Stimulated activated CD4-positive, alpha-beta T cell treated with anti-CD3 and anti-CD28 coated beads, Interleukin-2, amount 100 ng/mL, for 48 hours (primary cell): ENCODE results near the gene OR52W1.

Experiments used
- DNase-seq, 2 donors: peaks; one replicate each; pipeline ENCODE4 v3.0.0-alpha.2; 2020

The OR52W1 gene, protein sequence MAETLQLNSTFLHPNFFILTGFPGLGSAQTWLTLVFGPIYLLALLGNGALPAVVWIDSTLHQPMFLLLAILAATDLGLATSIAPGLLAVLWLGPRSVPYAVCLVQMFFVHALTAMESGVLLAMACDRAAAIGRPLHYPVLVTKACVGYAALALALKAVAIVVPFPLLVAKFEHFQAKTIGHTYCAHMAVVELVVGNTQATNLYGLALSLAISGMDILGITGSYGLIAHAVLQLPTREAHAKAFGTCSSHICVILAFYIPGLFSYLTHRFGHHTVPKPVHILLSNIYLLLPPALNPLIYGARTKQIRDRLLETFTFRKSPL

DNA sequence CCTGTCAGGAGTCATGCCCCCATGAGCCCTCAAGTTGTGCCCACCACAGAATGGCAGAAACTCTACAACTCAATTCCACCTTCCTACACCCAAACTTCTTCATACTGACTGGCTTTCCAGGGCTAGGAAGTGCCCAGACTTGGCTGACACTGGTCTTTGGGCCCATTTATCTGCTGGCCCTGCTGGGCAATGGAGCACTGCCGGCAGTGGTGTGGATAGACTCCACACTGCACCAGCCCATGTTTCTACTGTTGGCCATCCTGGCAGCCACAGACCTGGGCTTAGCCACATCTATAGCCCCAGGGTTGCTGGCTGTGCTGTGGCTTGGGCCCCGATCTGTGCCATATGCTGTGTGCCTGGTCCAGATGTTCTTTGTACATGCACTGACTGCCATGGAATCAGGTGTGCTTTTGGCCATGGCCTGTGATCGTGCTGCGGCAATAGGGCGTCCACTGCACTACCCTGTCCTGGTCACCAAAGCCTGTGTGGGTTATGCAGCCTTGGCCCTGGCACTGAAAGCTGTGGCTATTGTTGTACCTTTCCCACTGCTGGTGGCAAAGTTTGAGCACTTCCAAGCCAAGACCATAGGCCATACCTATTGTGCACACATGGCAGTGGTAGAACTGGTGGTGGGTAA lies at the start of gene OR52W1:
Gene OR52W1 (plus strand): TSS at position 51 of the 637 bp plus-strand sequence. CDS start 0 bp downstream, at position 51.
- DNase-seq, result no peak

DNA sequence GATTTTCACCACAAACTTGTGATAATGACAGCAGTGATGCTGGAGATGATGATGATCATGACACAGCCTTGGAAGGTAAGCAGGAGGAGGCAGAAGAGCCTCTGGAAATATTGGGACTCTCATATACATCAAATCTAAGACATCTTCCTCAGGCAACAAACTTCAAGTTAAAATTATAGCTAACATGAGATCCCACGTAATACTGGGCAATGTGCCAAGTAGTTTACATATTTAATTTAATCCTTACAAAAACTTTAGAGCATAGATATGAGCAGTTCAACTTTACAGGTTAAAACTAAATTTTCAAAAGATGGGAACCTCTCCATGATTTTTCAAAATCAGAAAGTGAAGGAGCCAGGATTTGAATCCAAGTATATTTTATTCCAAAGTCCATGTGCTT lies 47.9 kb upstream of the OR52W1 start:
- no peak for DNase-seq

- no peak for DNase-seq
These were observed 46.9 kb upstream of the OR52W1 start for GRCh38 chr11:6152126-6152525.

- DNase-seq, result no peak
These were observed 42.2 kb upstream of the OR52W1 start for GRCh38 chr11:6156628-6157359.

DNA sequence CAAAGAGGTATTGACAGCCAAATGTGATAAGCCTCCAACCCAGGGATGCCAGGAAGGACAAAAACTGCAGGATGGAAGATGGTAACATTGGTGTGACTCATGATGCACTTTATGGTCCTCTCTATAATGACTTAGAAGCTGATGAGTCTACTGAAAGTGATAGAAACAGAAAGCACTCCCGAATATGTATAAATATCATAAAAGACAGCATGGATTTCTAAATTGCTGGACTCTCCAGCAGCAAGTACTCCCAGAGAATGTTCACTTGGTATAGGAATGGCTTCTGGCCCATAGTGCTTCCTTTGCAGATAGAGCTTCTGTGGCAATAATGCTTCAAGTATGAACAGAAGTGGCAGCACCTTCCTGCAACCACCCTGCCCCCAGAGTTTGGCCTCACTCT lies 28.8 kb upstream of the OR52W1 start, which contains the start of gene OR52B2:
Gene OR52B2 (minus strand): TSS at position 101 of the 400 bp plus-strand sequence. CDS start 0 bp downstream, at position 101.
- DNase-seq, result no peak

DNA sequence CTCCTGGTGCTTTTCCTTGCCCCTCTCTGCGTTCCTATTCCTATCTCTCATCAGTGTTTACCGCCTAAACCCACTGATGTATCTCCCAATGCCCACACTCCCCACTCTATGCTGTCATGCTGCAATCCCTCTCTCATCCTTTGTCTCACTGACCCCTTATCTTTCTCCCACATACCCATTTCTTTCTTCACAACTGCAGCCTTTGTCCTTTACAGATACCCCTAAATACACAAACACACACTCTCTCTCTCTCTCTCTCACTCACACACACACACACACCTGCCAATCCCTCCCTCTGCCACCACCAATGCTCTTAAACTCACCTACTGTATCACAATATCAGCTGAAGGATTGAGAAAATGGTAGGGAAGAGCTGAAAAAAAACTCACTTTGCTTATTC lies 23.6 kb upstream of the OR52W1 start:
- no peak for DNase-seq

DNA sequence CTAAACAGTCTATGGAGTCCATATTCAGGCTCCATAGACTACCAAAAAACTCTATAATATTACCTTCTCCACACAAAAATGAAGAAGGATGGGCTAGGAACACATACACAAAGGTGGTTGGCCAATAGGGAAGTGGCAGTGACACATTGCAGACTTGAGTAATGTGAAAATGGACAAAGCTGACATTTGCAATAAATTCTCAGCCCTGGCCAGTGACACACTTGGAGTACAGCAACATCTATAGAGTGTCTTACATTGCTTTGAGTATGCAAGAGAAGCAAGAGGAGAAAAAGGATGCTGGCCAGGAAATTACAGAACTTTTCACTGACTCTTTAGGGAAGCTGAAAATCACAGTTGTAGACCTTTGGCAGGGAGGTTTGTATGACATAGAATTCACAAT lies 7.3 kb upstream of the OR52W1 start:
- DNase-seq, result no peak

- no peak for DNase-seq
These were observed 4.9 kb upstream of the OR52W1 start for GRCh38 chr11:6194065-6194581.

DNA sequence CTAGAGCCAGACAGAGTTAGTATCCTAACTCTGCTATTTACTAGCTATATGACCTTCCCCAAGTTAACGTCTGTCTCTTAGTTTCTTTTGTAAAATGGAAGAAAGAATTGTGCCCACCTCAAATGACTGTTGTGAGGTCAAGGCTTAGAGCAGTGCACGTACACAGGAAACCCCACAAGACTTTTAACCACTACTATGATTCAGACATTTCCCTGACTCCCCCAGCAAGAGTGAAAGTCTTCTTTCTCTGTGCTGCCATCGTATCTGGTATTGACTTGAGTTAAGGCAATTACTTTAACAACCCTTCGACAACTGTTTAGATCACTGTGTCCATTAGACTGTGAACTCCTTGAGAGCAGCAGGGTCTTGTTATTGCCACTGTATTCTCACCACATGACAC lies 2.6 kb upstream of the OR52W1 start:
- DNase-seq, result no peak

DNA sequence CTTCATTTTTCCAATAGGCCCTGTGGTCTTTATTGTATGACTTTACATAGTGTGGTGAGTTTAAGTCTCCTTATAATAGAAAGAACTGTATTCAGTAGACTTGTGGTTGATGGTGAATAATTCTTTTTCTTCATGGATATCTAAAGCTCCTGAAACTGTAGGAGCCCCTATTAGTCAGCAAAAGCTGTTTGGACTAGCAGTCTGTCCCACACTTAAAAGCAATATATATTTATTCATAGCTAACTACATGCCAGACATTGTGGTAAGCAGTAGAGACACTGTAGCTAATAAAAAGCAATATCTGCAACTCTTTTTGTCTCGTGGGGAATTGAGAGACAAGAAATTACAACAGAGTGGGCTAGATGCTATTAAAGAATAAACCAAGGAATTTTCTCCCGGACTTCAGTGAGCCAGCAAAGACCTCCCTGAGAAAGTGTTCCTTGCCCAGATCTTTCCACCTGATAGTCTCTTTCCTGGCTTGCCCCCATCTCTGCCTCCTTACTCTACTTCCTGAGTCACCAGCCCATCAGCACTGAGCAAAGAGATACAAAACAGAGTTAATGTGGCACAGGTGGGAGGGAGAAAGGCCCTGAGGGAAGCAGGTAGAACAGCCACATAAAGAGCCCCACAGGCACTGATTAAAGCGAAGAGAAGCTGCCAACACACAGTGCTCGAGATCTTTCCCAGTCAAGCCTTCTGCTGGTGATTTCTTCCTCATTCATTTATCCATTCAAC lies 1.4 kb upstream of the OR52W1 start:
- DNase-seq, result no peak

- DNase-seq, result no peak
These were observed 2.0 kb downstream of the OR52W1 start for GRCh38 chr11:6200975-6201374.

- no peak for DNase-seq
These were observed 2.5 kb downstream of the OR52W1 start for GRCh38 chr11:6201481-6201880.

DNA sequence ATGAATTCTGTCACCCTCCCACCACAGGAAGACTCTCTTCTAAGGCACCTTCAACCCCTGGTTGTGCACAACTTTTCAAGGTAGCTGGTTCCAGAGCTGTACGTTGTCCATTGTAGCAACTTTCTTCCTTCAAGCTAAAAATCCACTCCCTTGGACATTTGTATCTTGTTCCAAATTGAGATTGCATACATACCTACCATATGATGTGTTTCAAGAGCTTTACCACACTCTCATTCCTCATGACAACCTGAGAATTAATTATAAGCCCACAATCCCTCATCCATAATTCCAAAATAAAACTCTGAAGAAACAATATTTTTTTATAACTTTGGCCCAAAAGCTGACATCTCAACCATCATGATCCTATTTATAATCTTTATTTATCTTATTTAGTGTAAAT lies 3.0 kb downstream of the OR52W1 start:
- no peak for DNase-seq

DNA sequence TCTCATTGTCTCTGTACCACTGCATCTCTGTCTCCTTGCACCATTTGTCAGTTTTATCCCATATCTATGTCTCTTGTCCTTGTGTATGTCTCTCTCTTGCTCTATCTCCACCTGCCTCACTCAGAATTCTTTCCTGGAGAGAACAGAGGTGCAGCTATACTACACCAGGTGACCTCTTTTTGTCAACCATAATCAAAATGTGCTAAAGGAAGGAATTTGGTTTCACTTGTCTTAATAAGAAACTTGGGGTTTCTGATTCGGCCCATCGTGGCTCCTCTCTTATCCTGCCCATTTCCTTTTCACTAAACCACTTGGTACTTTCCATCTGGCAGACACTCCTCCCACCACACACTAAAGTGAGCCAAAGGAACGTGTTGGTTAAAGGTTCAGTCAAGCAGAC lies 4.3 kb downstream of the OR52W1 start:
- DNase-seq, result peak in 1 of 2 donors; percentile 3

- no peak for DNase-seq
These were observed 5.7 kb downstream of the OR52W1 start for GRCh38 chr11:6204706-6205105.

DNA sequence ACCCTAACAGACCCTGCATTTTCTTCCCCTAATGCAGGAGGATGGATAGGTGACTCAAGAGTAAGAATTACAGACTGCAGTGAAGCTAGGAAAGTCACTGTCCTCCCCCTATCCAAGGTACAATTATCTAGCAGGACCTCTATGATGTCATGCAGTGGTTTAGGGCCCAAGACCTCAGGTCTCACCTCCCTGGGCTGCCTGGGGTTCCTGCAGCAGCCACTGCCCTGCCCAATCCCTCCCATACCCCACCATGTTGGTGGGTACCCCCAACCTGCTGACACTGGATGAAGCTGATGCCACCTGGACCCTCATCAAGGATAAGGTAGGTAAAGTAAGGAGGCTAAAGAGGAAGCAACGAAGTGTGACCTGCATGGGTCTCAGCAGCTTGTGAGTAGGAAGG lies 6.3 kb downstream of the OR52W1 start, which contains the start of gene C11orf42:
Gene C11orf42 (plus strand): TSS at position 192 of the 400 bp plus-strand sequence. CDS start 59 bp downstream, at position 251.
- DNase-seq, result no peak

- no peak for DNase-seq
These were observed 7.6 kb downstream of the OR52W1 start for GRCh38 chr11:6206456-6207180.

GRCh38 chr11:6209801-6210200 lies 10.8 kb downstream of the OR52W1 start:
- DNase-seq, result no peak

DNA sequence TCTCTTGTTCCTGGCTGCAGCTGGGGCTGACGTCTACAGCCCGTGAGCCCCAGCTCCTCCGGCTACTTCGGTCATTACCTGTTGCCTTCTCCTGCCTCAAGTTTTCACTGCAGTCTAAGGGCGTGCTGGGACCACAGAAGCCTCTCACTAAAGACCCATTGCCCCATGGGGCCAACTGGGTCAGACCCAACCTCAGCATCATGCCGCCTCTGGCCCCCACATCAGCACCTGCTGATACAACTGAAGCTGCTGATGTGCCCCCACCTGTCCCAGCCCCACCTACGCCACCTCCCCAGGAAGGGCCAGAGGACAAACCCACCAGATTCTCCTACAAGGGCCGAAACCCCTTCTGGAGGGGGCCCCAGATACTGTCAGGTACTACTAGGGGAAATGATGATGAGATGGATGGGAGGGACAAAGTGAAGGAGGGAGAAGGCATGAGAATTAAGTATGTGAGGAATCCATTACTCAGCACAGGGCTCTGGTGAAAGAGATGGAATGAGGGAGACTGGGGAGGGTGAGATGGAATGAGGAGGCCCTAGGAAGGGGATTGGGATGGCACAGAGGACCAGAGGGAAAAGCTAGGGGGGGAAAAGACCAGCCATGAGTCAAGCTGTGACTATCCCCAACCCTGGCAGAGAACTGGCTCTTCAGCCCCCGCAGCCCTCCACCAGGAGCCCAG lies 11.4 kb downstream of the OR52W1 start:
- DNase-seq, result no peak

GRCh38 chr11:6214530-6214929 lies 15.5 kb downstream of the OR52W1 start:
- DNase-seq, result no peak

GRCh38 chr11:6216501-6216900 lies 17.5 kb downstream of the OR52W1 start:
- DNase-seq, result no peak
